GM21515 (cell line): Measurements from ENCODE around the gene NTN1.
"Not testable (repeated sequence)": the region's sequence is repeated elsewhere in the genome, so short reads cannot be mapped to it uniquely, and the experiment has no call there.

Experiments used
- ATAC-seq: cut with Tn5 transposase; IDR thresholded peaks from one replicate; pipeline ENCODE4 v1.9.1; 2021; ENCODE audit not compliant: unreplicated experiment

The NTN1 gene

GRCh38 chr17:9021158-9021991 is at the start of gene NTN1:
Gene NTN1, plus strand, starts transcription at chr17:9021510. Its CDS starts 864 bp downstream, at chr17:9022374.
- ATAC-seq: peak; percentile 57

- no peak for ATAC-seq
These were observed 46.1 kb upstream of the NTN1 start for GRCh38 chr17:8975091-8975725.

GRCh38 chr17:8976638-8977037 is 44.7 kb upstream of the NTN1 start:
- ATAC-seq: peak; percentile 64

DNA sequence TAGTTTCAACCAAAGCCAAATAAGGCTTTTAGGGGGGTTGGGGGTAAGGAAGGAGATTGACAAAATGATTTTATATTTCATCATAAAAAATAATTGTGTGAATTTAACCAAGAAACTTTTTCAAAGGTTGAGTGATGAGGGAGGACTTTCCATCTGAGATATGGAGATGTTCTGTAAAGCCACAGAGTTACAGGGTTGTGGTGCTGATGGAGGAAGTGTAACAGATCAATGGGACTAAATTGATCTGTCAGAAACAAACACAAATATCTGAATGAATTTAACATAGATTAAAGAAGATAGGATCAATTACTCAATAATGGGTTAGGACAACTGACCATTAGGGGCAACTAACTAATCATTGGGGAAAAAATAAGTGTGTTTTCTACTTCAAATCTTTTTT is 41.6 kb upstream of the NTN1 start:
- no peak for ATAC-seq

DNA sequence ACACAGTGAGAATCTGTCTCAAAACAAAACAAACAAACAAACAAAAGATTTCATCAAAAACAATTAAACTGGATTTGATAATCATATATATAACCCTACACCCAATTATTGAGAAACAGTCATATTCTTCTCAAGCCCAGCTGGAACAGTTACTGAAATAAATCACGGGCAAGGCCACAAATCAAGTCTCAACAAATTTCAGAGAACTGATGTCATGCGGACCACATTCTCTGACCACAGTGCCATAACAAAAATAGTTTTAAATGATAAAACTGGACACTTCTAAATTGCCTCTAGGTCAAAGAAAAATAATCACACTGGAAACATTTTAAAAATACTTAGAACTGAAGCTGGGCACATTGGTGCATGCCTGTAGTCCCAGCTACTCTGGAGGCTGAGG is 39.9 kb upstream of the NTN1 start:
- no peak for ATAC-seq

- not testable (repeated sequence) for ATAC-seq
These were observed 37.1 kb upstream of the NTN1 start for GRCh38 chr17:8984225-8984624.

- no peak for ATAC-seq
These were observed 36.1 kb upstream of the NTN1 start for GRCh38 chr17:8985054-8985701.

GRCh38 chr17:8986295-8986694 is 35.0 kb upstream of the NTN1 start:
- no peak for ATAC-seq

DNA sequence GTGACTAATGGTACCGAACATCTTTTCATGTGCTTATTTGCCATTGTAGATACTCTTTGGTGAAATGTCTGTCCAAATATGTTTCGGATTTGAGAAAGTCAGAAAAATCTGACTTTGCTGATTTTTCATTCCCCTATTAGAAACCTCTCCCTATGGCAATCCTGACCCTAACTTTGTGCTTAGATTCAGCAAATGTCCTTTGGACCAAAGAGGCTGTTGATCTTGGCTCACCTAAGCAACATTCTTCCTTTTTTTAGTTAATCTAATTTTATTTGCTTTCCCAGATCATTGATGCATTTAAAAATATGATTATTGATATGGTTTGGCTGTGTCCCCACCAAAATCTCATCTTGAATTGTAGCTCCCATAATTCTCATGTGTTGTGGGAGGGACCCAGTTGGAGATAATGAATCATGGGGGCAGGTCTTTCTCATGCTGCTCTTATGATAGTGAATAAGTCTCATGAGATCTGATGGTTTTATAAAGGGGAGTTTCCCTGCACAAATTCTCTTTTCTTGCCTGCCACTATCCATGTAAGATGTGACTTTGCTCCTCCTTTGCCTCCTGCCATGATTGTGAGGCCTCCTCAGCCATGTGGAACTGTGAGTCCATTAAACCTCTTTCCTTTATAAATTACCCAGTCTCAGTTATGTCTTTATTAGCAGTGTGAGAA is 32.9 kb upstream of the NTN1 start:
- not testable (repeated sequence) for ATAC-seq

DNA sequence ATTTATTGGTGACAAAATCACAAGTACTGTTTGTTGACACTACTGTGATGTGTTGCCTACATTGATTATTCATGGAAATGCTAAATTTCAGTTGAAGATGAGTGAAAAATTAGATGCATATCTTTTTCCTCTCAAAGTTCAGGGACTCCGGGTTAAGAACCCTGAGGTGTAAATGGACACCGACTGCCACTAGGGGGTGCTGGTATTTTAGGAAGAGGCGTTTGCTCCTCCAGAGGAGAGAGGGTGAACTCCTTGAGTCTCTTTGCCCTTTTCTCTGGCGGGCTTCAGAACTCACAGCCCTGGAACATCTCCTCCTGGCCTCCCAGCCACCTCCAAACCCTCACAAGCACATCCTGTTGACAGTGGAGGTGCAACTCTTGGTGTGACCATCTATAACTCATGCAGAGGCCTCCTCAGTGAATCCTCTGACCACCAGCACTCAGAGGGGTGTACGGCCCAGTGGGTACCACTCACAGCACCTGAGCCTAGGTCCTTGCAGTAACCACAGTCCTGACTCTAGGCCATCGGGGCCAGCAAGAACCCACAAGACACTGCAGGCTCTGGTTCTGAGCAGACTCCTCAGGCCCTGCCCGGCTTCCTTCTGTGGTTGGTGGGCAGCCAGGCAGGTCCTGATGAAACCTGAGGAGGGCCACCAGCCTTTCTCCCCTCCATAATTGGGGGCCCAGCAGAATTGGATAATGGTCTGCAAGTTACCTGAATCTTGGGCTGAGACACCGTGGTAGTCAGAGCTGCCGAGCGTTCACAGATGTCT is 29.6 kb upstream of the NTN1 start:
- ATAC-seq: no peak

- ATAC-seq: no peak
These were observed 27.0 kb upstream of the NTN1 start for GRCh38 chr17:8994319-8994718.

DNA sequence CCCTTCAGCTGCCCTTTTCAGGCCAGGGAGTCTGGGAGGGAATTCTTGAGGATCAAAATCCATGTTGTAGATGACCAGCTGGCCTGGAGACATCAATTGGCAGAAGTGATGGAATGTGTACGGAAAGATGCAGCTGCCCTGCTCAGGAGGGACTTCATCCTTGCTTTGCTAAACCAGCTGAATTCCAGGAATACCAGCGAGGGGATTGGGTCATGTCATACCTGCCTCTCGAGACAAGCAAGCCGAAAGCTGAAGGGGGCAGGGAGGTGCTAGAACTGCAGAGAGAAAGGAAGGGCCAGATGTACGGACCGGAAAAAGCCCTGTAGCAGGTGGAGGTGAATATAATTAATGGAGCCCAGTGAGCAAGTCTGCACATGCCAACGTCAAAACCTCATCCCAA is 25.6 kb upstream of the NTN1 start:
- no peak for ATAC-seq

DNA sequence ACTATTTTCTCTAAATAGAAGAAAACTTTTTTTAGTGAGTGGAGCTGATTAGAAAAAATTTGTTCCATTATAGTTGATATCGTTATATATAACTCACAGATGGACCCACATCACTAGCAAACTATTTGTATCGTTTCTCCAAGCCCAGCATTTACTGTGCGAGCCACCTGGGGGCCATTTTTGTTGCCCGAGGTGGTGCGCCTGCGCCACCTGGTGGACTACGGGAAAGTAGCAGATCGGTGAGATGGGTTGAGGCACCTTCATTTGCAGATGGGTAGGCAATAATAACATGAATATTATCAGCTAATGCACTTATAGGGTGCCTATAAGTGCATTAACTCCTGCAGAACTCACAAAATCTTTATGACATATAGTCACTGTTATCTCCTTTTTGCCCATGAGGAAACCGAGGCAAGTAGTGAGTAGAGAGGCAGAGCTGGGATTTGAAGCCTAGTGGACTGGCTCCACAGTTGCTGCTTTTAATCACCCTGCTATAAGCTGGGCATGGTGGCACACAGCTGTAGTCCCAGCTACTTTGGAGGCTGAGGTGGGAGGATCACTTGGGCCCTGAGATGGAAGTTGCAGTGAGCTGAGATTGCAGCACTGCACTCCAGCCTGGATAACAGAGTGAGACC is 23.2 kb upstream of the NTN1 start:
- no peak for ATAC-seq

GRCh38 chr17:9001559-9001958 is 19.8 kb upstream of the NTN1 start:
- no peak for ATAC-seq

GRCh38 chr17:9002227-9002605 is 19.1 kb upstream of the NTN1 start:
- ATAC-seq: no peak

GRCh38 chr17:9002606-9003354 is 18.5 kb upstream of the NTN1 start:
- no peak for ATAC-seq

DNA sequence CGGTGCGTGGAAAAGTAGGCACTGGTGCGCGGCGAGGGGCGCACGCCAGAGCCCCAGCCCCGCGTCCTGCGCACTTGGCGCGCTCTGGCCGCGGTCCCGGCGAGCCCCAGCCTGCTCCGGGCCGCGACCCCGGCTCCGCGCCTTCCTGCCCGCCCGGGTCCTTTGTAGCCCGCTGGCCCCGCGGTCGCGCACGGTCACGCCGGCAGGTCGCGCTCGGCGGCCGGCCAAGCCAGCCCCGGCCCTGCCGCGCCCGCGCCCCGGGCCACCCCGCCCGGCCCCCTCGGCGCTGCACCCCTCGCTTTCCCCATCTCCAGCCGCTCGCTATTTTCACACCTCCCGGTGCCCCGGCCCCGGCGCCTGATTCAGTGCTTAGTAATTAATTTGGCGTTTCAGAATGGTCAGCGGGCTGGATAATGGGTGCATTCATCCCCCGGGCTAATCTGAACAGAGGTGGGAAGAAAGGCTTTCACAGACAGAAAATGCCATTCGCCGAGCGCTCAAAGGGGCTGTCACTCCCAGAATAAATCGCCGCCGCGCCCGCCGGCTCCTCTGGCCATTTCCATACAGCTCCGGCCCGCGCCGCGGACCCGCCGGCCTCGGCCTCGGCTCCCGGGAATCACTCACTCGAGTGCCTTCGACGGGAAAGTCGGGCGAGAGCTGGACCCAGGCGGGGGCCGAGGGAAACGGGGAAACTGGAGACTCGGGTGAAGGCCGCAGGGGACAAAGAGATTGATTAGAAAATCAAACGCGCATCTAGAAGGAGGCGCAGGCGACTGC is 17.8 kb upstream of the NTN1 start:
- no peak for ATAC-seq

- no peak for ATAC-seq
These were observed 17.0 kb upstream of the NTN1 start for GRCh38 chr17:9004132-9004960.
